ENCODE results near the gene BMP7.

DNA sequence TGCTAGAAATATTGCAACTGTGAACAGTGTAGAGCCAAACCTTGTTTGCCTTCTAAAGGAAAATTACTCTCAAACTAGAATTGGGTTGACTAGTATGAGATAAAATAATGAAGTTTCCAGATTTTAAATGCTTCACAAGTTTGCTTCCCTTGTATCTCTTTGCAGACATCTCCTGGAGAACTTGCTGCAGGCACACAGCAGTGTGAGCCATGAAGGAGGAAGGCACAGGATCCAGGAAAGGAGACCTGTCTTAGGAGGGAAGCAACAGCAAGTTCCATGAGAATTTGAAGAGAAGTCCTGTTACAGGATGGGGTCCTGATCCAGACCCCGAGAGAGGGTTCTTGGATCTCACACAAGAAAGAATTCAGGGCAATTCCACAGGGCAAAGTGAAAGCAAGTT, 115.9 kb downstream of the BMP7 start:
- TF ChIP-seq POLR2A (IDR thresholded peaks at IDR 0.05): no peak
- TF ChIP-seq, protein P1, sequence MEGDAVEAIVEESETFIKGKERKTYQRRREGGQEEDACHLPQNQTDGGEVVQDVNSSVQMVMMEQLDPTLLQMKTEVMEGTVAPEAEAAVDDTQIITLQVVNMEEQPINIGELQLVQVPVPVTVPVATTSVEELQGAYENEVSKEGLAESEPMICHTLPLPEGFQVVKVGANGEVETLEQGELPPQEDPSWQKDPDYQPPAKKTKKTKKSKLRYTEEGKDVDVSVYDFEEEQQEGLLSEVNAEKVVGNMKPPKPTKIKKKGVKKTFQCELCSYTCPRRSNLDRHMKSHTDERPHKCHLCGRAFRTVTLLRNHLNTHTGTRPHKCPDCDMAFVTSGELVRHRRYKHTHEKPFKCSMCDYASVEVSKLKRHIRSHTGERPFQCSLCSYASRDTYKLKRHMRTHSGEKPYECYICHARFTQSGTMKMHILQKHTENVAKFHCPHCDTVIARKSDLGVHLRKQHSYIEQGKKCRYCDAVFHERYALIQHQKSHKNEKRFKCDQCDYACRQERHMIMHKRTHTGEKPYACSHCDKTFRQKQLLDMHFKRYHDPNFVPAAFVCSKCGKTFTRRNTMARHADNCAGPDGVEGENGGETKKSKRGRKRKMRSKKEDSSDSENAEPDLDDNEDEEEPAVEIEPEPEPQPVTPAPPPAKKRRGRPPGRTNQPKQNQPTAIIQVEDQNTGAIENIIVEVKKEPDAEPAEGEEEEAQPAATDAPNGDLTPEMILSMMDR (IDR thresholded peaks at IDR 0.05): no peak

Measured in thyroid gland (tissue), 4 donors.